Stimulated activated naive B cell treated with anti-CD40 and anti-IgM and Interleukin-4, amounts not matched to agents 10 μg/mL and 1 μg/mL and 100 μg/mL, for 72 hours (primary cell): ENCODE results near the gene PCDHGB7.
"Not testable (repeated sequence)": the region's sequence is repeated elsewhere in the genome, so short reads cannot be mapped to it uniquely, and the experiment has no call there.

Experiments
- ATAC-seq, 2 donors: fragments of 150-1000 bp; cut with Tn5 transposase; replicated peaks; 2 replicates each; pipeline ENCODE4 v1.10.0; 2021; ENCODE audit warnings: moderate library complexity in 1 of 2
- DNase-seq: peaks from one replicate; pipeline ENCODE4 v3.0.0; 2021
- H3K27ac Mint-ChIP-seq: one replicate; pipeline ENCODE4 v1.8.0; 2022; ENCODE audit warnings: mild to moderate bottlenecking, mixed read lengths
- H3K27me3 Mint-ChIP-seq, 2 donors: one replicate each; pipeline ENCODE4 v1.8.0; 2022; ENCODE audit warnings: mixed read lengths in 2 of 2
- H3K36me3 Mint-ChIP-seq, 2 donors: one replicate each; pipeline ENCODE4 v1.8.0; 2022; ENCODE audit warnings: mixed read lengths in 2 of 2, mild to moderate bottlenecking in 1 of 2
- H3K4me1 Mint-ChIP-seq, 2 donors: one replicate each; pipeline ENCODE4 v1.8.0; 2022; ENCODE audit warnings: mixed read lengths in 2 of 2, mild to moderate bottlenecking in 1 of 2
- H3K4me3 Mint-ChIP-seq, 2 donors: one replicate each; pipeline ENCODE4 v1.8.0; 2022; ENCODE audit warnings: mild to moderate bottlenecking in 2 of 2, mixed read lengths in 2 of 2, moderate library complexity in 1 of 2
- H3K9me3 Mint-ChIP-seq, 2 donors: one replicate each; pipeline ENCODE4 v1.8.0; 2022; ENCODE audit warnings: mixed read lengths in 2 of 2, mild to moderate bottlenecking in 1 of 2

The PCDHGB7 gene

DNA sequence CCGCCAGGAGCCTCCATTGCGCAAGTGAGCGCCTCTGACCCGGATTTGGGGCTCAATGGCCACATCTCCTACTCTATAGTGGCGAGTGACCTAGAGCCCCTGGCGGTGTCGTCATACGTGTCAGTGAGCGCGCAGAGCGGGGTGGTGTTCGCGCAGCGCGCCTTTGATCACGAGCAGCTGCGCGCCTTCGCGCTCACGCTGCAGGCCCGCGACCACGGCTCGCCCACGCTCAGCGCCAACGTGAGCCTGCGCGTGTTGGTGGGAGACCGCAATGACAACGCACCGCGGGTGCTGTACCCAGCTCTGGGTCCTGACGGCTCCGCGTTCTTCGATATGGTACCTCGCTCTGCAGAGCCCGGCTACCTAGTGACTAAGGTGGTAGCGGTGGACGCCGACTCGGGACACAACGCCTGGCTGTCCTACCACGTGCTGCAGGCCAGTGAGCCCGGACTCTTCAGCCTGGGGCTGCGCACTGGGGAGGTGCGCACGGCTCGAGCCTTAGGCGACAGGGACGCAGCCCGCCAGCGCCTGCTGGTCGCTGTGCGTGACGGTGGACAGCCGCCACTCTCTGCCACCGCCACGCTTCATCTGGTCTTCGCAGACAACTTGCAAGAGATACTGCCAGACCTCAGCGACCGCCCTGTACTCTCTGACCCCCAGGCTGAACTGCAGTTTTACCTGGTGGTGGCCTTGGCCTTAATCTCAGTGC lies 7.7 kb upstream of the PCDHGB7 start:
- ATAC-seq, result no peak
- Mint-ChIP-seq H3K36me3 (peaks cover 14 to 20% of the 10 kb centered on the region in 2 donors), H3K27me3 (peaks cover 72 to 74% of the 10 kb centered on the region in 2 donors), H3K4me3 (no peak overlapping the region), H3K9me3 (peaks cover 16 to 24% of the 10 kb centered on the region in 2 donors), H3K27ac (no peak overlapping the region), H3K4me1 (peaks cover 13 to 15% of the 10 kb centered on the region in 2 donors)
- DNase-seq, result no peak

DNA sequence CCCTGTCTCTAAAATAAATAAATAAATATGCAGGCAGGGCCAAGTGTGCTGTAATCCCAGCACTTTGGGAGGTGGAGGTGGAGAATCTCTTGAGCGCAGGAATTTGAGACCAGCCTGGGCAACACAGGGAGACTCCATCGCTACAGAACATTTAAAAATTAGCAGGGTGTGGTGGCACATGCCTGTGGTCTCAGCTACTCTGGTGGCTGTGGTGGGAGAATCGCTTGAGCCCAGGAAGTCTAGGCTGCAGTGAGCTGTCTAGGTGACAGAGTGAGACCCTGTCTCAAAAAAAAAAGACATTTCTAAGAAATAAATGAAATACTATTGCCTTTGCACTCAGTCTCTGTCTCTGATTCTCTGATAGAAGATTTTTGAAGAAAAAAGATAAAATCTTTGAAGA lies 5.9 kb upstream of the PCDHGB7 start:
- peaks cover 13 to 15% of the 10 kb centered on the region in 2 donors for H3K4me1 Mint-ChIP-seq
- DNase-seq, result no peak
- peaks cover 62 to 73% of the 10 kb centered on the region in 2 donors for H3K27me3 Mint-ChIP-seq
- peaks cover 16 to 22% of the 10 kb centered on the region in 2 donors for H3K9me3 Mint-ChIP-seq
- H3K4me3 Mint-ChIP-seq, result no peak overlapping the region
- H3K36me3 Mint-ChIP-seq, result peaks cover 20% of the 10 kb centered on the region in 2 donors
- no peak overlapping the region for H3K27ac Mint-ChIP-seq
- ATAC-seq, result no peak

DNA sequence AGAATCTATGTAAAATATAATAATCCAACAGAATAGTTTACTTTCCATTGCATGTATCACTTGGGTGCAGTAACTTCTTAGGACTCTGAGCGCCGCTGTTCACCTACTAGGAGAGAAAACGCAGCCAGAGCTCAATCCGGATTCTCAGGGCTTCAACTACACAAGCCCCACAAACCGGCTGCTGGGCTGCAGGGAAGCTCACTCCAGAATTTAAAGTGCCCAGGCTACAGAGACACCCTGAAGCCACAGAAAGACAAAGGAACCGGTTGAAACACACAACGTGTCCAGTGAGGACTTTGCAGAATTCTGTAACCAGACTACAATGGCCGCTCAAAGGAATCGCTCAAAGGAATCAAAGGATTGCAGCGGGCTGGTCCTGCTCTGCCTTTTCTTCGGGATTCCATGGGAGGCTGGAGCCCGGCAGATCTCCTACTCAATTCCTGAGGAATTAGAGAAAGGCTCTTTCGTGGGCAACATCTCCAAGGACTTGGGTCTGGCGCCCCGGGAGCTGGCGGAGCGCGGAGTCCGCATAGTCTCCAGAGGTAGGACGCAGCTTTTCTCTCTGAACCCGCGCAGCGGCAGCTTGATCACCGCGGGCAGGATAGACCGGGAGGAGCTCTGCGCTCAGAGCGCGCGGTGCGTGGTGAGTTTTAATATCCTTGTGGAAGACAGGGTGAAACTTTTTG lies 4.5 kb upstream of the PCDHGB7 start, which contains the start of gene PCDHGA10:
Gene PCDHGA10, plus strand, starts transcription at position 134 of the 686 bp plus-strand sequence. Its CDS starts 189 bp downstream, at position 323.
- Mint-ChIP-seq H3K36me3 (peaks cover 22 to 26% of the 10 kb centered on the region in 2 donors), H3K27ac (peak within 1 kb of the TSS; percentile 81), H3K4me1 (peaks cover 19 to 21% of the 10 kb centered on the region in 2 donors), H3K27me3 (peaks cover 61 to 73% of the 10 kb centered on the region in 2 donors), H3K4me3 (peak within 1 kb of the TSS; percentile 79), H3K9me3 (peaks cover 19 to 25% of the 10 kb centered on the region in 2 donors)
- DNase-seq (no peak), ATAC-seq (peak; percentile 45 to 73)

DNA sequence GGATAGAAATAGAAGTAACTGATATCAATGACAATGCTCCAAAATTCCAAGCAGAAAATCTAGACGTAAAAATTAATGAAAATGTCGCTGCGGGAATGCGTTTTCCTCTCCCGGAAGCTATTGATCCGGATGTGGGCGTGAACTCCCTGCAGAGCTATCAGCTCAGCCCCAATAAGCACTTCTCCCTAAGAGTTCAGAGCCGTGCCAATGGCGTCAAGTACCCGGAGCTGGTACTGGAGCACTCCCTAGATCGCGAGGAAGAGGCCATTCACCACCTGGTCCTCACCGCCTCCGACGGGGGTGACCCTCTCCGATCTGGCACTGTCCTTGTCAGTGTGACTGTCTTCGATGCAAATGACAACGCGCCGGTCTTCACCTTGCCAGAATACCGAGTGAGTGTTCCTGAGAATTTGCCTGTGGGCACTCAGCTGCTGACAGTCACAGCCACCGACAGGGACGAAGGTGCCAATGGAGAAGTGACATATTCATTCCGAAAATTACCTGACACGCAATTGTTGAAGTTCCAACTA lies 3.9 kb upstream of the PCDHGB7 start:
- H3K36me3 Mint-ChIP-seq, result peaks cover 23 to 28% of the 10 kb centered on the region in 2 donors

DNA sequence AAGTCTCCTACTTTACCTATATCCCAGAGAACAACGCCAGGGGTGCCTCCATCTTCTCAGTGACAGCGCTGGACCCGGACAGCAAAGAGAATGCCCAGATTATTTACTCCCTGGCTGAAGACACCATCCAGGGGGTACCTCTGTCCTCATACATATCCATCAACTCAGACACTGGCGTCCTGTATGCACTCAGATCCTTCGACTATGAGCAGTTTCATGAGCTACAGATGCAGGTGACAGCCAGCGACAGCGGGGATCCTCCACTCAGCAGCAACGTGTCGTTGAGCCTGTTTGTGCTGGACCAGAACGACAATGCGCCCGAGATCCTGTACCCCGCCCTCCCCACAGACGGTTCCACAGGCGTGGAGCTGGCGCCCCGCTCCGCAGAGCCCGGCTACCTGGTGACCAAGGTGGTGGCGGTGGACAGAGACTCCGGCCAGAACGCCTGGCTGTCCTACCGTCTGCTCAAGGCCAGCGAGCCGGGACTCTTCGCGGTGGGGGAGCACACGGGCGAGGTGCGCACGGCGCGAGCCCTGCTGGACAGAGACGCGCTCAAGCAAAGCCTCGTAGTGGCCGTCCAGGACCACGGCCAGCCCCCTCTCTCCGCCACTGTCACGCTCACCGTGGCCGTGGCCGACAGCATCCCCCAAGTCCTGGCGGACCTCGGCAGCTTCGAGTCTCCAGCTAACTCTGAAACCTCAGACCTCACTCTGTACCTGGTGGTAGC lies 2.8 kb upstream of the PCDHGB7 start:
- peaks cover 13 to 25% of the 10 kb centered on the region in 2 donors for H3K9me3 Mint-ChIP-seq
- peak overlapping the region; percentile 62 for H3K27ac Mint-ChIP-seq
- H3K27me3 Mint-ChIP-seq, result peaks cover 60 to 74% of the 10 kb centered on the region in 2 donors
- not testable (repeated sequence) for ATAC-seq, DNase-seq
- peaks cover 21 to 29% of the 10 kb centered on the region in 2 donors for H3K36me3 Mint-ChIP-seq
- H3K4me3 Mint-ChIP-seq, result peak overlapping the region in 1 of 2 donors; percentile 17
- H3K4me1 Mint-ChIP-seq, result peaks cover 16 to 22% of the 10 kb centered on the region in 2 donors

More for the DNA sequence above, 3.9 kb upstream of the PCDHGB7 start:
- H3K27ac Mint-ChIP-seq, result peak overlapping the region; percentile 81
- ATAC-seq, result no peak
- peak overlapping the region; percentile 79 for H3K4me3 Mint-ChIP-seq
- H3K4me1 Mint-ChIP-seq, result peaks cover 19 to 22% of the 10 kb centered on the region in 2 donors
- H3K27me3 Mint-ChIP-seq, result peaks cover 63 to 74% of the 10 kb centered on the region in 2 donors
- peaks cover 17 to 27% of the 10 kb centered on the region in 2 donors for H3K9me3 Mint-ChIP-seq
- no peak for DNase-seq

DNA sequence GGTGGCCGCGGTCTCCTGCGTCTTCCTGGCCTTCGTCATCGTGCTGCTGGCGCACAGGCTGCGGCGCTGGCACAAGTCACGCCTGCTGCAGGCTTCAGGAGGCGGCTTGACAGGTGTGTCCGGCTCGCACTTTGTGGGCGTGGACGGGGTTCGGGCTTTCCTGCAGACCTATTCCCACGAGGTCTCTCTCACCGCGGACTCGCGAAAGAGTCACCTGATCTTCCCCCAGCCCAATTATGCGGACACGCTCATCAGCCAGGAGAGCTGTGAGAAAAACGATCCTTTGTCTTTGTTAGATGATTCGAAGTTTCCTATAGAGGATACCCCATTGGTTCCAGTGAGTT lies 2.2 kb upstream of the PCDHGB7 start:
- peaks cover 16 to 22% of the 10 kb centered on the region in 2 donors for H3K4me1 Mint-ChIP-seq
- peak overlapping the region; percentile 62 for H3K27ac Mint-ChIP-seq
- peak overlapping the region in 1 of 2 donors; percentile 25 for H3K4me3 Mint-ChIP-seq
- H3K9me3 Mint-ChIP-seq, result peaks cover 10 to 25% of the 10 kb centered on the region in 2 donors
- H3K27me3 Mint-ChIP-seq, result peaks cover 58 to 72% of the 10 kb centered on the region in 2 donors
- peaks cover 22 to 26% of the 10 kb centered on the region in 2 donors for H3K36me3 Mint-ChIP-seq
- not testable (repeated sequence) for ATAC-seq, DNase-seq

DNA sequence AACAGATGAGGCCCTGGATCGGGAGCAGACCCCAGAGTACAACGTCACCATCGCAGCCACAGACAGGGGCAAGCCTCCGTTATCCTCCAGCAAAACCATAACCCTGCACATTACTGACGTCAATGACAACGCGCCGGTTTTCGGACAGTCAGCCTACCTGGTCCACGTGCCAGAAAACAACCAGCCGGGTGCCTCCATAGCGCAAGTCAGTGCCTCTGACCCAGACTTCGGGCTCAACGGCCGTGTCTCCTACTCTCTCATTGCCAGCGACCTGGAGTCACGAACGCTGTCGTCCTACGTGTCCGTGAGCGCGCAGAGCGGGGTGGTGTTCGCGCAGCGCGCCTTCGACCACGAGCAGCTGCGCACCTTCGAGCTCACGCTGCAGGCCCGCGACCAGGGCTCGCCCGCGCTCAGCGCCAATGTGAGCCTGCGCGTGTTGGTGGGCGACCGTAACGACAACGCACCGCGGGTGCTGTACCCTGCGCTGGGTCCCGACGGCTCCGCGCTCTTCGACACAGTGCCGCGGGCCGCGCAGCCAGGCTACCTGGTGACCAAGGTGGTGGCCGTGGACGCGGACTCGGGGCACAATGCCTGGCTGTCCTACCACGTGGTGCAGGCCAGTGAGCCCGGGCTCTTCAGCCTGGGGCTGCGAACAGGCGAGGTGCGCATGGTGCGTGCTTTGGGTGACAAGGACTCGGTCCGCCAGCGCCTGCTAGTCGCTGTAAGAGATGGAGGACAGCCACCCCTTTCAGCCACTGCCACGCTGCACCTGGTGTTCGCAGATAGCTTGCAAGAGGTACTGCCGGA lies 1.8 kb downstream of the PCDHGB7 start:
- no peak for ATAC-seq
- Mint-ChIP-seq H3K27me3 (peaks cover 63 to 79% of the 10 kb centered on the region in 2 donors), H3K4me1 (peaks cover 9 to 18% of the 10 kb centered on the region in 2 donors), H3K9me3 (peaks cover 16 to 26% of the 10 kb centered on the region in 2 donors), H3K27ac (peak overlapping the region; percentile 67), H3K4me3 (peak overlapping the region in 1 of 2 donors; percentile 25), H3K36me3 (peaks cover 19 to 23% of the 10 kb centered on the region in 2 donors)
- no peak for DNase-seq

DNA sequence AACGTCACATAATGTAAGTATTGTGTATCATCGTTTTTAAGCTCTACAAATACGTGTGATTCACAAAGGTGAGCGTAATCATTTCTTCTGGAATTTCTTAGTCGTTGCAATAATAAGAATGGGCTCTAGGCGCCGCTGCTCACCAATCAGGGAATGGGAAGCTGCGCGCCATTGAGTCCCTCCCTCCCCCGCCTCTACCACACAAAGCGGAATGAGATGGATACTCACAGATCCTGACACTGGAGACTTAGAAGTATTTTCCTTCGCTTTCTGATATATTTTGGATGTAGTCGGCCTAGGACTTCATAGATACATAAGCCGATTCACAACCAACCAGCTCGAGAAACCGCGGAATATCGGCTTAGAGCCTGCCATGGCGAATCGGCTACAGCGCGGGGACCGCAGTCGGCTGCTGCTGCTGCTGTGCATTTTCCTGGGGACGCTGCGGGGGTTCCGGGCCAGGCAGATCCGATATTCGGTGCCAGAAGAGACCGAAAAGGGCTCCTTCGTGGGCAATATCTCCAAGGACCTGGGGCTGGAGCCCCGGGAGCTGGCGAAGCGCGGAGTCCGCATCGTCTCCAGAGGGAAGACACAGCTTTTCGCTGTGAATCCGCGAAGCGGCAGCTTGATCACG lies 3.5 kb downstream of the PCDHGB7 start, which contains the start of gene PCDHGA11:
Gene PCDHGA11, plus strand, starts transcription at position 197 of the 634 bp plus-strand sequence. Its CDS starts 177 bp downstream, at position 374.
- Mint-ChIP-seq H3K9me3 (peaks cover 13 to 23% of the 10 kb centered on the region in 2 donors), H3K4me1 (peaks cover 6 to 18% of the 10 kb centered on the region in 2 donors), H3K27ac (peak within 1 kb of the TSS; percentile 83), H3K36me3 (peaks cover 13 to 18% of the 10 kb centered on the region in 2 donors), H3K27me3 (peaks cover 63 to 68% of the 10 kb centered on the region in 2 donors), H3K4me3 (peak within 1 kb of the TSS; percentile 75 to 76)
- no peak for ATAC-seq
- DNase-seq, result no peak

DNA sequence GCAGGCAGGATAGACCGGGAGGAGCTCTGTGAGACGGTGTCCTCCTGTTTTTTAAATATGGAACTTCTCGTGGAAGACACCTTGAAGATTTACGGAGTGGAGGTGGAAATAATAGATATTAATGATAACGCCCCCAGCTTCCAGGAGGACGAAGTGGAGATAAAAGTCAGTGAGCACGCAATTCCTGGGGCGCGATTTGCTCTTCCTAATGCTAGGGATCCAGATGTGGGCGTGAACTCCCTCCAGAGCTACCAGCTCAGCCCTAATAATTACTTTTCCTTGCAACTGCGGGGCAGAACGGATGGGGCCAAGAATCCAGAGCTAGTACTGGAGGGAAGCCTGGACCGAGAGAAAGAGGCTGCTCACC lies 4.0 kb downstream of the PCDHGB7 start:
- Mint-ChIP-seq H3K27ac (peak overlapping the region; percentile 83), H3K27me3 (peaks cover 68% of the 10 kb centered on the region in 2 donors)
- no peak for ATAC-seq

DNA sequence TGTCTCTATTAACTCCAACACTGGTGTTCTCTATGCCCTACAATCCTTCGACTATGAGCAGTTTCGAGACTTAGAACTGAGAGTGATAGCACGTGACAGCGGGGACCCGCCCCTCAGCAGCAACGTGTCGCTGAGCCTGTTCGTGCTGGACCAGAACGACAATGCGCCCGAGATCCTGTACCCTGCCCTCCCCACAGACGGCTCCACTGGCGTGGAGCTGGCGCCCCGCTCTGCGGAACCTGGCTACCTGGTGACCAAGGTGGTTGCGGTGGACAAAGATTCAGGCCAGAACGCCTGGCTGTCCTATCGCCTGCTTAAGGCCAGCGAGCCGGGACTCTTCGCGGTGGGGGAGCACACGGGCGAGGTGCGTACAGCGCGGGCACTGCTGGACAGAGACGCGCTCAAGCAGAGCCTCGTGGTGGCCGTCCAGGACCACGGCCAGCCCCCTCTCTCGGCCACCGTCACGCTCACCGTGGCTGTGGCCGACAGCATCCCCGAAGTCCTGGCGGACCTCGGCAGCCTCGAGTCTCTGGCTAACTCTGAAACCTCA lies 5.3 kb downstream of the PCDHGB7 start:
- H3K4me1 Mint-ChIP-seq, result peaks cover 3 to 12% of the 10 kb centered on the region in 2 donors
- peaks cover 11 to 22% of the 10 kb centered on the region in 2 donors for H3K9me3 Mint-ChIP-seq
- H3K36me3 Mint-ChIP-seq, result peaks cover 13 to 18% of the 10 kb centered on the region in 2 donors
- DNase-seq, result no peak
- ATAC-seq, result no peak
- peaks cover 68 to 73% of the 10 kb centered on the region in 2 donors for H3K27me3 Mint-ChIP-seq
- peak overlapping the region in 1 of 2 donors; percentile 25 for H3K4me3 Mint-ChIP-seq
- H3K27ac Mint-ChIP-seq, result no peak overlapping the region

More for the DNA sequence above, 4.0 kb downstream of the PCDHGB7 start:
- peak overlapping the region; percentile 75 to 76 for H3K4me3 Mint-ChIP-seq
- DNase-seq, result no peak
- peaks cover 13 to 23% of the 10 kb centered on the region in 2 donors for H3K9me3 Mint-ChIP-seq
- peaks cover 13 to 18% of the 10 kb centered on the region in 2 donors for H3K36me3 Mint-ChIP-seq
- H3K4me1 Mint-ChIP-seq, result peaks cover 6 to 18% of the 10 kb centered on the region in 2 donors

DNA sequence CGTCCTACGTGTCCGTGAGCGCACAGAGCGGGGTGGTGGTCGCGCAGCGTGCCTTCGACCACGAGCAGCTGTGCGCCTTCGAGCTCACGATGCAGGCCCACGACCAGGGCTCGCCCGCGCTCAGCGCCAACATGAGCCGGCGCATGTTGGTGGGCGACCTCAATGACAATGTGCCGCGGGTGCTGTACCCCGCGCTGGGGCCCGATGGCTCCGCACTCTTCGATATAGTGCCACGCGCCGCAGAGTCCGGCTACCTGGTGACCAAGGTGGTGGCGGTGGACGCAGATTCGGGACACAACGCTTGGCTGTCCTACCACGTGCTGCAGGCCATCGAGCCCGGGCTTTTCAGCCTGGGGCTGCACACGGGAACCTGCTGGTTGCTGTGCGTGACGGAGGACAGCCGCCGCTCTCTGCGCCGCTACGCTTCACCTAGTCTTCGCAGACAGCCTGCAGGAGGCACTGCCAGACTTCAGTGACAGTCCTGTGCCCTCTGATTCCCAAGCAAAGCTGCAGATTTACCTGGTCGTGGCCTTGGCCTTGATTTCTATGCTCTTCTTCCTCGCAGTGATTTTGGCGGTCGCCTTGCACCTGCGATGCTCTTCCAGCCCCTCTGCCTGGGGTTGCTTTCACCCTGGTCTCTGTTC lies 10.4 kb downstream of the PCDHGB7 start:
- peaks cover 15 to 17% of the 10 kb centered on the region in 2 donors for H3K9me3 Mint-ChIP-seq
- ATAC-seq, result no peak
- H3K4me3 Mint-ChIP-seq, result no peak overlapping the region
- H3K27ac Mint-ChIP-seq, result no peak overlapping the region
- H3K36me3 Mint-ChIP-seq, result peaks cover 6 to 29% of the 10 kb centered on the region in 2 donors
- DNase-seq, result no peak
- peaks cover 14 to 22% of the 10 kb centered on the region in 2 donors for H3K4me1 Mint-ChIP-seq
- peaks cover 61 to 65% of the 10 kb centered on the region in 2 donors for H3K27me3 Mint-ChIP-seq
